HepG2 (cell line): ENCODE measurements around the gene FUBP3. TPM values are rescaled to one million over a fixed set of nuclear protein-coding genes. Genes with fewer than 3 reads are reported as not detected.

Source experiments
- GLI4 ChIP-seq: sonication (generic); formaldehyde crosslinking; IDR thresholded peaks from 2 replicates; pipeline ENCODE4 v1.5.1; 2020; ENCODE audit warnings: missing genetic modification reagents, mild to moderate bottlenecking, moderate library complexity, borderline replicate concordance
- HDAC1 ChIP-seq: sonication (generic); formaldehyde crosslinking; IDR thresholded peaks from 2 replicates; pipeline ENCODE4 v1.5.1; 2020; ENCODE audit warnings: mild to moderate bottlenecking, missing genetic modification reagents
- HOXA3 ChIP-seq: sonication (generic); formaldehyde crosslinking; IDR thresholded peaks from 2 replicates; pipeline ENCODE4 v1.5.0; 2020; ENCODE audit warnings: missing genetic modification reagents
- MAZ ChIP-seq, 2 experiments: sonication (generic) in 1 of 2; formaldehyde crosslinking in 1 of 2; IDR thresholded peaks; 2 replicates each; pipeline versions ENCODE4 v1.5.0 to v1.6.1; 2012 to 2020; ENCODE audit warnings: low read depth in 2 of 2, mild to moderate bottlenecking in 2 of 2, borderline replicate concordance in 1 of 2, improper control_type of control experiment in 1 of 2, low read length in 1 of 2, missing genetic modification reagents in 1 of 2, moderate library complexity in 1 of 2
- NCOR1 ChIP-seq: fragments of 200-600 bp; sonication (generic); IDR thresholded peaks from 2 replicates; pipeline ENCODE4 v1.7.0; 2017; ENCODE audit warnings: antibody characterized with exemption, low read length, borderline replicate concordance
- NR2F6 ChIP-seq, 2 experiments: IDR thresholded peaks; 2 replicates each; pipeline ENCODE4 v1.6.1; 2016; ENCODE audit warnings: antibody characterized with exemption in 1 of 2, mild to moderate bottlenecking in 1 of 2
- PHF8 ChIP-seq: sonication (generic); formaldehyde crosslinking; IDR thresholded peaks from 2 replicates; pipeline ENCODE4 v1.5.0; 2020; ENCODE audit warnings: missing genetic modification reagents
- SKI ChIP-seq: fragments of 450-650 bp; IDR thresholded peaks from one replicate; pipeline ENCODE4 v1.6.1; 2018; ENCODE audit warnings: mild to moderate bottlenecking; ENCODE audit not compliant: partially characterized antibody
- SSRP1 ChIP-seq: IDR thresholded peaks from 2 replicates; pipeline ENCODE4 v1.6.1; 2016; ENCODE audit warnings: control low read depth
- ZBTB21 ChIP-seq: sonication (generic); formaldehyde crosslinking; IDR thresholded peaks from 2 replicates; pipeline ENCODE4 v1.4.0; 2020; ENCODE audit warnings: missing genetic modification reagents
- ZMYM2 ChIP-seq: sonication (generic); formaldehyde crosslinking; IDR thresholded peaks from 2 replicates; pipeline ENCODE4 v1.8.0; 2022; ENCODE audit warnings: mild to moderate bottlenecking, missing genetic modification reagents
- ZNF121 ChIP-seq: sonication (generic); formaldehyde crosslinking; IDR thresholded peaks from 2 replicates; pipeline ENCODE4 v1.5.0; 2020; ENCODE audit warnings: mild to moderate bottlenecking, missing genetic modification reagents
- ZNF256 ChIP-seq: sonication (generic); formaldehyde crosslinking; conservative IDR thresholded peaks from 2 replicates; pipeline ENCODE4 v1.4.0; 2020; ENCODE audit warnings: missing genetic modification reagents
- ZNF841 ChIP-seq: sonication (generic); formaldehyde crosslinking; IDR thresholded peaks from 2 replicates; pipeline ENCODE4 v1.8.1; 2023; ENCODE audit warnings: missing genetic modification reagents, borderline replicate concordance
- polyA plus RNA-seq, 8 experiments: library from polyadenylated mRNA; depleted of rRNA in 3 of 8; stranded (reverse) in 7 of 8; unstranded in 1 of 8; fragments of >200 nt; fragmentation: Illumina TruSeq in 4 of 8; extraction: Trizol in 4 of 8; gene quantifications; 2 replicates each; pipeline versions ENCODE4 v1.2.1 to v1.2.3, GENCODE V29; 2011 to 2016; ENCODE audit warnings: low read depth in 4 of 8, missing spikeins in 1 of 8, mixed read lengths in 1 of 8; ENCODE audit not compliant: insufficient read depth in 1 of 8
- total RNA-seq, 5 experiments: library from RNA; depleted of rRNA; stranded (reverse); fragments of >200 nt; fragmentation: Illumina TruSeq; extraction: Trizol; gene quantifications; 2 replicates each; pipeline ENCODE4 v1.2.3, GENCODE V29; 2016; ENCODE audit warnings: low read depth in 1 of 5
- TF ChIP-seq, protein P1 (sequence below): sonication (generic); formaldehyde crosslinking; IDR thresholded peaks from 2 replicates; pipeline ENCODE4 v1.9.0; 2021; ENCODE audit warnings: missing genetic modification reagents, mild to moderate bottlenecking, borderline replicate concordance
- TF ChIP-seq, protein P2 (sequence below): sonication (generic); formaldehyde crosslinking; IDR thresholded peaks from 2 replicates; pipeline ENCODE4 v1.4.0; 2020; ENCODE audit warnings: low read depth, mild to moderate bottlenecking, missing genetic modification reagents
- TF ChIP-seq, protein P3 (sequence below): sonication (generic); formaldehyde crosslinking; conservative IDR thresholded peaks from 2 replicates; pipeline ENCODE4 v1.4.0; 2020; ENCODE audit warnings: missing genetic modification reagents
- TF ChIP-seq, protein P4 (sequence below): sonication (generic); formaldehyde crosslinking; IDR thresholded peaks from 2 replicates; pipeline ENCODE4 v1.5.1; 2020; ENCODE audit warnings: missing genetic modification reagents, mild to moderate bottlenecking, borderline replicate concordance
- TF ChIP-seq, protein P5 (sequence below): sonication (generic); formaldehyde crosslinking; conservative IDR thresholded peaks from 2 replicates; pipeline ENCODE4 v1.5.0; 2020; ENCODE audit warnings: missing genetic modification reagents
- TF ChIP-seq, protein P6 (sequence below): sonication (generic); formaldehyde crosslinking; IDR thresholded peaks from 2 replicates; pipeline ENCODE4 v1.8.0; 2022; ENCODE audit warnings: missing genetic modification reagents, mild to moderate bottlenecking, moderate library complexity, borderline replicate concordance

Gene FUBP3
- total and polyA plus RNA-seq, 2 of the 13 experiments (the other 11 are each of a cell fraction or from before 2014, with no cell fraction given): 28.7 to 40.0 TPM

DNA sequence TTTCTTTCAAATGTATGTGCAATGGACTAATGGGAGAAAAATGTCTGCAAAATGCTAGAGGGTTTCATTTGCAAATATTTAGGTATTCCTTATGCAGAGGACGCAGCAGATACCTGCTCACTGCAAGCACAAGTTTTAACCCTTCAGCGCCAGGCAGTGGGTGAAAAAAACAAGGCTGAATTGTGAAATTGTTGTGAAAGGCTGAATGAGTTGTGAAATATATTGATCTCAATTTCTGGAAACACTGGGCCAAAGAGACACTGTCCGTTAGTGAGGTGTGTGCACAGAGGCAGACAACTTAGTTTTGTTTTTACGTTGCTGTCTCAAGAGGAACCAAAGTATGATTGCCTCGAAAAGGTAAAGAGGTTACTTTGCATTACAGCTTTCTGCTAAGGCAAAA, 18.8 kb downstream of the FUBP3 start (continued):
- TF ChIP-seq, protein P1, sequence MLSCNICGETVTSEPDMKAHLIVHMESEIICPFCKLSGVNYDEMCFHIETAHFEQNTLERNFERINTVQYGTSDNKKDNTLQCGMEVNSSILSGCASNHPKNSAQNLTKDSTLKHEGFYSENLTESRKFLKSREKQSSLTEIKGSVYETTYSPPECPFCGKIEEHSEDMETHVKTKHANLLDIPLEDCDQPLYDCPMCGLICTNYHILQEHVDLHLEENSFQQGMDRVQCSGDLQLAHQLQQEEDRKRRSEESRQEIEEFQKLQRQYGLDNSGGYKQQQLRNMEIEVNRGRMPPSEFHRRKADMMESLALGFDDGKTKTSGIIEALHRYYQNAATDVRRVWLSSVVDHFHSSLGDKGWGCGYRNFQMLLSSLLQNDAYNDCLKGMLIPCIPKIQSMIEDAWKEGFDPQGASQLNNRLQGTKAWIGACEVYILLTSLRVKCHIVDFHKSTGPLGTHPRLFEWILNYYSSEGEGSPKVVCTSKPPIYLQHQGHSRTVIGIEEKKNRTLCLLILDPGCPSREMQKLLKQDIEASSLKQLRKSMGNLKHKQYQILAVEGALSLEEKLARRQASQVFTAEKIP (CRISPR knock-in tag): no peak
- TF ChIP-seq ZNF121 (CRISPR knock-in tag) (peak; percentile 57; the same call in 1 of the 2 replicates), NCOR1 (peak; percentile 87; the same call in 1 of the 2 replicates), PHF8 (CRISPR knock-in tag) (0 out of 2 replicates have a peak, but pooled peaks have one; percentile 20), GLI4 (CRISPR knock-in tag) (no peak), ZBTB21 (CRISPR knock-in tag) (0 out of 2 replicates have a peak, but pooled peaks have one; percentile 40), HDAC1 (peak; percentile 85), SKI (peak; percentile 53), ZNF256 (CRISPR knock-in tag) (no peak), NR2F6 (IDR thresholded peaks at IDR 0.05) (peak; percentile 68), NR2F6 (CRISPR knock-in tag; IDR thresholded peaks at IDR 0.05) (peak; percentile 65), ZMYM2 (CRISPR knock-in tag) (no peak), HOXA3 (CRISPR knock-in tag) (peak; percentile 80), SSRP1 (CRISPR knock-in tag) (peak; percentile 87; the same call in 1 of the 2 replicates), ZNF841 (CRISPR knock-in tag) (no peak), MAZ (IDR thresholded peaks at IDR 0.05; ENCODE audit: borderline replicate concordance, low read depth, low read length) (no peak), MAZ (CRISPR knock-in tag; IDR thresholded peaks at IDR 0.05; ENCODE audit: low read depth) (peak; percentile 25; the same call in 1 of the 2 replicates)
- TF ChIP-seq, protein P2, sequence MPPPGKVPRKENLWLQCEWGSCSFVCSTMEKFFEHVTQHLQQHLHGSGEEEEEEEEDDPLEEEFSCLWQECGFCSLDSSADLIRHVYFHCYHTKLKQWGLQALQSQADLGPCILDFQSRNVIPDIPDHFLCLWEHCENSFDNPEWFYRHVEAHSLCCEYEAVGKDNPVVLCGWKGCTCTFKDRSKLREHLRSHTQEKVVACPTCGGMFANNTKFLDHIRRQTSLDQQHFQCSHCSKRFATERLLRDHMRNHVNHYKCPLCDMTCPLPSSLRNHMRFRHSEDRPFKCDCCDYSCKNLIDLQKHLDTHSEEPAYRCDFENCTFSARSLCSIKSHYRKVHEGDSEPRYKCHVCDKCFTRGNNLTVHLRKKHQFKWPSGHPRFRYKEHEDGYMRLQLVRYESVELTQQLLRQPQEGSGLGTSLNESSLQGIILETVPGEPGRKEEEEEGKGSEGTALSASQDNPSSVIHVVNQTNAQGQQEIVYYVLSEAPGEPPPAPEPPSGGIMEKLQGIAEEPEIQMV (CRISPR knock-in tag): 0 out of 2 replicates have a peak, but pooled peaks have one; percentile 43
- TF ChIP-seq, protein P3, sequence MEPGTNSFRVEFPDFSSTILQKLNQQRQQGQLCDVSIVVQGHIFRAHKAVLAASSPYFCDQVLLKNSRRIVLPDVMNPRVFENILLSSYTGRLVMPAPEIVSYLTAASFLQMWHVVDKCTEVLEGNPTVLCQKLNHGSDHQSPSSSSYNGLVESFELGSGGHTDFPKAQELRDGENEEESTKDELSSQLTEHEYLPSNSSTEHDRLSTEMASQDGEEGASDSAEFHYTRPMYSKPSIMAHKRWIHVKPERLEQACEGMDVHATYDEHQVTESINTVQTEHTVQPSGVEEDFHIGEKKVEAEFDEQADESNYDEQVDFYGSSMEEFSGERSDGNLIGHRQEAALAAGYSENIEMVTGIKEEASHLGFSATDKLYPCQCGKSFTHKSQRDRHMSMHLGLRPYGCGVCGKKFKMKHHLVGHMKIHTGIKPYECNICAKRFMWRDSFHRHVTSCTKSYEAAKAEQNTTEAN: peak; percentile 94
- TF ChIP-seq, protein P4, sequence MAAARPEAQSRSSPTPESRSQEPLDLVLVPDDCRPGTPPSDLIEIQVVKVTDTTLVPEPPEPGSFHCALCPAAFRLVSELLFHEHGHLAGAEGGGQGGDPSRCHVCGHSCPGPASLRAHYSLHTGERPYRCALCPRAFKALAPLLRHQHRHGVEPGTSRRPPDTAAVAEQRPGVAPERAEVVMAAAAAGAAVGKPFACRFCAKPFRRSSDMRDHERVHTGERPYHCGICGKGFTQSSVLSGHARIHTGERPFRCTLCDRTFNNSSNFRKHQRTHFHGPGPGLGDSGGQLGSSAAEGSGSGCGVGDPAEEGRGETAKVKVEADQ: peak; percentile 72; the same call in 1 of the 2 replicates
- TF ChIP-seq, protein P5, sequence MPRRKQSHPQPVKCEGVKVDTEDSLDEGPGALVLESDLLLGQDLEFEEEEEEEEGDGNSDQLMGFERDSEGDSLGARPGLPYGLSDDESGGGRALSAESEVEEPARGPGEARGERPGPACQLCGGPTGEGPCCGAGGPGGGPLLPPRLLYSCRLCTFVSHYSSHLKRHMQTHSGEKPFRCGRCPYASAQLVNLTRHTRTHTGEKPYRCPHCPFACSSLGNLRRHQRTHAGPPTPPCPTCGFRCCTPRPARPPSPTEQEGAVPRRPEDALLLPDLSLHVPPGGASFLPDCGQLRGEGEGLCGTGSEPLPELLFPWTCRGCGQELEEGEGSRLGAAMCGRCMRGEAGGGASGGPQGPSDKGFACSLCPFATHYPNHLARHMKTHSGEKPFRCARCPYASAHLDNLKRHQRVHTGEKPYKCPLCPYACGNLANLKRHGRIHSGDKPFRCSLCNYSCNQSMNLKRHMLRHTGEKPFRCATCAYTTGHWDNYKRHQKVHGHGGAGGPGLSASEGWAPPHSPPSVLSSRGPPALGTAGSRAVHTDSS (CRISPR knock-in tag): no peak
- TF ChIP-seq, protein P6, sequence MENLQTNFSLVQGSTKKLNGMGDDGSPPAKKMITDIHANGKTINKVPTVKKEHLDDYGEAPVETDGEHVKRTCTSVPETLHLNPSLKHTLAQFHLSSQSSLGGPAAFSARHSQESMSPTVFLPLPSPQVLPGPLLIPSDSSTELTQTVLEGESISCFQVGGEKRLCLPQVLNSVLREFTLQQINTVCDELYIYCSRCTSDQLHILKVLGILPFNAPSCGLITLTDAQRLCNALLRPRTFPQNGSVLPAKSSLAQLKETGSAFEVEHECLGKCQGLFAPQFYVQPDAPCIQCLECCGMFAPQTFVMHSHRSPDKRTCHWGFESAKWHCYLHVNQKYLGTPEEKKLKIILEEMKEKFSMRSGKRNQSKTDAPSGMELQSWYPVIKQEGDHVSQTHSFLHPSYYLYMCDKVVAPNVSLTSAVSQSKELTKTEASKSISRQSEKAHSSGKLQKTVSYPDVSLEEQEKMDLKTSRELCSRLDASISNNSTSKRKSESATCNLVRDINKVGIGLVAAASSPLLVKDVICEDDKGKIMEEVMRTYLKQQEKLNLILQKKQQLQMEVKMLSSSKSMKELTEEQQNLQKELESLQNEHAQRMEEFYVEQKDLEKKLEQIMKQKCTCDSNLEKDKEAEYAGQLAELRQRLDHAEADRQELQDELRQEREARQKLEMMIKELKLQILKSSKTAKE (CRISPR knock-in tag): 0 out of 2 replicates have a peak, but pooled peaks have one; percentile 63
